ENCODE measurements around the gene LRRC4.
A peak's percentile ranks its signal among the peaks of the same experiment; 100 is the strongest.

The LRRC4 gene

GRCh38 chr7:128057909-128058308 is 26.7 kb upstream of the LRRC4 start:
- no peak for DNase-seq

- no peak for DNase-seq
These were observed 25.7 kb upstream of the LRRC4 start for GRCh38 chr7:128056901-128057300.

DNA sequence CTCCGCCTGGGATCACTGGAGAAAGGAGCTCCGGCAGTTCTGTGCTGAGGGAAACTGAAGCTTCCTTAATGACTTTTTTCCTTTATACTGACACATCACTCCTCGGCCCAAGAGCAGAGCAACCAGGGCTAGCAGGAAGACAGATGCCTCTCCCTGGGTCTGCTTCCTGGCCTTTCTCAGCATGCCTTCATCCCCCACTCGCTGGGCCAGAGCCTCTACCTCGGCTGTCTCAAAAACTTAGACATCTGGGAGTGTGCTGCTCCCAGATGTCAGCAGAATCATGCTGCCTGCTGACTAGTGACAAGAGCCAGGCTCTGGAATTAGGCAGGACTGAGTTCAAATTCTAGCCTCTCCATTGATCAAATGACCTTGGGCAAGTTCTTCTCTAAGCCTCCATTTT is 24.4 kb upstream of the LRRC4 start:
- no peak for DNase-seq

- DNase-seq, result no peak
These were observed 23.3 kb upstream of the LRRC4 start for GRCh38 chr7:128054511-128054910.

GRCh38 chr7:128053991-128054390 is 22.8 kb upstream of the LRRC4 start:
- DNase-seq, result no peak

DNA sequence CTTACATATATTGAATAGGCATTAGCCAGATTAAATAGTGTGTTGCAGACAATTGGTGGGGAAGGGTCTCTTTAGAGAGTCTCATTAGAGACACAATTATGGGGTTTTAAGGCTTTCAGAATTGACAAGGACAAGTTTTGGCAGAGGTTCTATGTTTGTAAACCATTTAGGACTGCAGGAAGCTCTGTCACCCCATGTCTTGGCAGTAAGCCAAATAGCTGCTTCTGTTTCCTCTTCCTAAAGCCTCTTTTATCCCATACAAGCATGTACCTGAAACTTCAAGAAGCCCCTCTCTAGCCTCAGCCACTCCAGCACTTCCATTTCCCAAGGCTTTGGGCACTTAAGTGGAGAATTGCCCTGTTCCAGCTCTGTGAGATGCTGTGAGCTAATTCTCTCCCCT is 21.8 kb upstream of the LRRC4 start:
- no peak for DNase-seq

DNA sequence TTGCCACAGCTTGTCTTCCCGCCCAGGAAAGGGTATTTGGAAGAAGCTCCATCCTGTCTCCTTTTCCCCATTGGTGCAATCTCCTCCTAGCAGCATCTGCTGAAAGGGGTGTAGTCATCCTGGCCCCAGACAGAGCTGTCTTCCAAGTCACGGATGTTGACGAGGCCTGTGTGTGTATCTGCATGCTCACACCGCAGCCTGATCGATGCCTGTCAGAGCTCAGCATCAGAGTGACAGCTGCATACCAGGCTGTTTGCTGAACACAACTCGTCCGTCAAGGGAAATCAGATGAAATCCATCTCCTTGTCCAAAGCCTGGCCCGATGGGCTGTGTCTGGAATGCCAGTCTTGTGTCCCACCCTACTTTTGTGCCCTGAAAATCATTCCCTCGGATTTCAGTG is 21.2 kb upstream of the LRRC4 start:
- no peak for DNase-seq

GRCh38 chr7:128045766-128046165 is 14.5 kb upstream of the LRRC4 start:
- DNase-seq, result no peak

DNA sequence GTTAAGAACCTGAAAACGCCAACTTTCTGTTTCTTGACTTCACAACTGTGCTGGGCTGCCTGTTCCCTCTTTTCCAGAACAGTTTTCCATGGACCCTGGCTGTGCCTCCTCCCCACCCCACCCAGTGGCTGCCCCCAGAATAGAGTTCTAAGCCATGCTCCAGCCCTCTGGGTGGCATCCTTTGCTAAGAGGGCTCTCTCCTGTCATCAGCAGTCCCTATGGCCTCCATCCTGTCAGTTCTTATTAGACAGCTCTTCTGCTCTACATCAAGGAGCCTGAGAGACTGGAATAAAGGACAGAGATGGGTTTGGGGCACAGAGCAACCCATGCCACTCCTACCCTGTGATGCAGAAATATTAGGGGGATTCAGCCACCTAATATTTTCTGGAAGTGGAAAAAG is 13.9 kb upstream of the LRRC4 start:
- no peak for DNase-seq

DNA sequence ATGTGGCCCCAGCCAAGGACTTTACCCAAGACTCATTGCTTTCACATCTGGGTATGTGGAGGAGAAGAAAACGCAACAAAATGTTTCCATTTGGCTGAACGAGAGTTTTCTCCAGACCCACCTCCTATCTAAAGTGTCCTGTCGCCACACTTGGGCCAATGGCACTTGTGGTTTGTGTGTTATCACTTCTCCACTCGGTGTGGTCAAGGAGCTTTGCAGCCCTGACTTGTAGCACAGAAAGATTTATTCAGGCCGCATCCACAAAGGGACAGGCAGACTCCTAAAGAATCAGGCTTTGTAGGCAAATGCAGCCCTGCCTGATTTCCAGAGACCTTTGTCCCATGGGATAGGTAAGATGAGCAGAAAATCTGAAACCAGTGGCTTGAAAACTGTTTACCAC is 12.8 kb upstream of the LRRC4 start:
- no peak for DNase-seq

GRCh38 chr7:128042012-128042411 is 10.8 kb upstream of the LRRC4 start:
- DNase-seq, result no peak

- no peak for DNase-seq
These were observed 10.0 kb upstream of the LRRC4 start for GRCh38 chr7:128041203-128041602.

GRCh38 chr7:128040205-128040604 is 9.0 kb upstream of the LRRC4 start:
- DNase-seq, result no peak

GRCh38 chr7:128039544-128039953 is 8.3 kb upstream of the LRRC4 start:
- no peak for DNase-seq

GRCh38 chr7:128037880-128038619 is 6.8 kb upstream of the LRRC4 start:
- DNase-seq, result no peak

DNA sequence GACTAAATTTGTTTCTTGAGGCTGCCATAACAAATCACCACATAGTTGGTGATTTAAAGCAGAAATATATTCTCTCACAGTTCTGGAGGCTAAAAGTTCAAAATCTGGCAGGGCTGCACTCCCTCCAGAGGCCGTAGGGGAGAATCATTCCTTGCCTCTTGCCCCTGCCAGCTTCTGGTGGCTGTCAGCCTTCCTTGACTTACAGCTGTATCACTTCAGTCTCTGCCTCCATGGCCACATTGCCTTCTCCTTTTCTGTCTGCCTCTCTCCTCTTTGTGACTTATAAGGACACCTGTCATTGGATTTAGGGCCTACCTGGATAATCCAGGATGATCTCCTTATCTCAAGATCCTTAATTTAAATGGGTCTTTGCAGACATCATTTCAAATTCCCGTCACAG is 5.8 kb upstream of the LRRC4 start:
- DNase-seq, result no peak

DNA sequence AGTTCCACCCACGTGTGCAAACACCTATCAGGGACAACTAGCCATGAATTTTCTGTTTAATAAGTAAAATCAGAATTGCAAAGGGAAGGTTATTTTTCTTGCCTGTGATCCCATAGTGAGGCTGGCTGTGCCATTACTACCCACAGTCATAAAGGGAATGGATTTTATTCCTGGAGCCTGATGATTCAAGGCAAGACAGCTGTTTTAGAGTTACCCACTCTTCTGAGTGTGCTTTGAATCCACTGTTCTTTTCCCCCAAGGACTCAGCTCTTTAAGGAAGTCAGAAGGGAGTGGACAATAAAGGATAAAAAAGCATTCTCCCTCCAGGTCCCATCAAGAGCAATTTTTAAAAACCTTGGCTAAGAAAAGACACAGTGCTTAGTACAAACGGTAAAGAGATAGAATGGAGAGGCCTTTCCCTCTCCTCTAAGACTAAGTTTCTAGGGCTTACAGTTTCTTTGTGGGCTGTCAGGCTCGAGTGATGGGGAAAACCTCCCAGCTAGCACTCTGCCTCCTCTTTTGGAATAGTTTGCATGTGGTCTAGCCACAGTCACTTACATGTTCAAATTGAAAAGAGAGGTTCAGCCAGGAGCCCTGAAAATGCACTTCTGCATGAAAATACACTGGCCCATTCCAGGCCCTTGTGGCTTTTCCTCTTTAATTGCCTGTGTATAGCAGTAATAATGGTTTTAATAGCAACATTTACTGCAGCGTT is 5.1 kb upstream of the LRRC4 start:
- no peak for DNase-seq

GRCh38 chr7:128035712-128036111 is 4.5 kb upstream of the LRRC4 start:
- no peak for DNase-seq

DNA sequence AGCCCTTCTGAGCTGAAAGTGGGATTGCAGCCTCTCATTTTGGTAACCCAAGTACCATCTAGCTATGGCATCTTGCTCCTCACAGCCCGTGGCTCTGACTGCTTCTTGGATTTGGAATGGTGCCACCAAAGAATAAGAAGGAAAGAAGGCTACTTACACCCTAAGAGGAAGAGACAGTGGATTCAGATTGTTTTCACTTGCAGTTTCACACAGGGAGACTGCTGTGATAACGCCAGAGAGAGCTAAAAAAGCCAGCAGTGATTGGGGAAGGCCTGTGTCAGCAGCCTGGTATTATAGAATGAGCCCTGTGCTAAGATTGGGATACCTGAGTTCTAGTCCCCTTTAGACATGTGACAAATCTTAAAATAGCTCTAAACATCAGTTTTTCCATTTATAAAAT is 3.6 kb upstream of the LRRC4 start:
- DNase-seq, result no peak

- no peak for DNase-seq
These were observed 2.0 kb upstream of the LRRC4 start for GRCh38 chr7:128033246-128033645.

GRCh38 chr7:128032605-128033235 is 1.5 kb upstream of the LRRC4 start:
- DNase-seq, result peak; percentile 36

DNA sequence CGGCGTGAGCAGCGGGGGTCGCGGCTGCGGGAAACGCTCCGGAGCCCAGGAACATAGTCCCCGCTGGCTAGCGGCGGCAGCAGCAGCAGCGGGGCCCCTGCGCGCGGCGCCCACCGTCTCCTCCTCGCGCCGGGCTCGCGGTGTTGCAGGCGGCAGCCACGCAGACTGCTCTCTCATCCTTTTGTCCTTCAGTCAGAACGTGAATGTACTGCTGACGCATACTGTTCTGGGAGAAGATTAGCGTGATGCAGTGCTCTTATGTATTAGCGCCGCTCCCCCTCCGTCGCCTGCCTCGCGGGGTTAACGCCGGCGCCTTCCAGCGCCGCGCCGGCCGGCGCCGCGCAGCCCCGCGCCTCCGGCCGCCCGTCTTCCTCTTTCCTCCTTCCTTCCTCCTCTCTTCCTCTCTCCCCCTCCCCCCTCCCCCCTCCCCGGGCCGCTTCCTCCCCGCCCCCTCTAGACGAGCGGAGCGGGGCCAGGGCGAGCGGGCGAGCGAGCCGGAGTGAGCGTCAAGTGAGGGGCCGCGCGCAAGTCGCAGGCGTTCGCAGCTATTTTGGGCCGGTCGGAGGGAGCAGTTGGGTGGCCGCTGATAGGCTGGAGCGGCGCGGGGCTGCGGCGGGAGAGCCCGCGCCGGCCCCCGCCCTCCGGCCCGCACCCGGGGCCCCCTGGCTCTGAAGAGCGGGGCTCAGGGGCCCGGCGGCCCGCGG is 816 bp upstream of the LRRC4 start:
- DNase-seq, result peak; percentile 75

DNA sequence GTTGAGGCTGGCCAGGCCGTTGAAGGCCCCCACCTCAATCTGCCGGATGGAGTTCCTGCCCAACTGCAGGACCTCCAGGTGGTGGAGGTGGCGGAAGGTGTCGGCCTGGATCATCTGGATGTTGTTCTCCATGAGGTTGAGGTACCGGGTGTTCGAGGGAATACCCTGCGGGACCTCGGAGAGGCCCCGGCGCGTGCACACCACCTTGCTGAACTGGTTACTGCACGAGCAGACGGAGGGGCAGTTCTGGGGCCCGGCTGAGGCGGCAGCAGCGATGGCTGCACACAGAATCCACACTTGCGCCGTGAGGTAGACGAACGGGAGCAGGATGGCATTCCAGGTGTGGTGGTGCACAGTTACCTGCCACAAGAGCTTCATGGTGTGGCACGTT is 979 bp downstream of the LRRC4 start:
- DNase-seq, result no peak
